ENCODE measurements around the gene CLK2.
"Not testable (repeated sequence)": the region's sequence is repeated elsewhere in the genome, so short reads cannot be mapped to it uniquely, and the experiment has no call there.

The CLK2 gene

DNA sequence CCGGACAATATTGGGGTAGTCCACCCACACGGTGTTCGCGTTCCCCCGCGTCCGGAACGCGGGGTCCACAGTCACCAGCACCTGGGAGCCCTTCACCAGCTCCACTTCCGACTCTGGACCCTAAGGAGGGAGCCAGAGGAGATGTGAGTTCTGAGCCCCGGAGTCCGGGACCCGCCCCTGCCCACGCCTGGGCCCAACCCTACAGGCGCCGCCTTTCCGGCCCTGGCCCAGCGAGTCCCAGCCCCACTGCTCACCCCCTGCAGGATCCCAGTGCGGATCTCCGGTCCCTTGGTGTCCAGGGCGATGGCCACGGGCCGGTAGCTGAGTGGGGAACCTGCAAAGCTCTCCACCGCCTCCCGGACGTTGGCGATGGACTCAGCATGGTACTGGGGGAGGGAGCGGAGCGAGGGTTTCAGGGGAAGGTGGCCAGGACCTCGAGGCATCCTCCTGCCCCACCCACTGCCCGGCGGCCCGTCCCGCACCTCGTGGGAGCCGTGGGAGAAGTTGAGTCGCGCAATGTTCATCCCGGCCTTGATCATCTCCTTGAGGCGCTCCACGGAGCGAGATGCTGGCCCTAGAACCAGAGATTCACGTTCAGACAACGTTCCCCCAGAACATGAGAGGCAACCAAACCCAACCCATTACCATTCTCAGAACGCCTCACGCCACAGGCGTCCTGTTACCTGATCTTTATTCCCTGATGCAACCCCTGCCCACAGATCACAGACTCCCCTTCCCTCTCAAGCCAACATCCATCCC, 22.1 kb upstream of the CLK2 start:
- TF ChIP-seq, protein P1, sequence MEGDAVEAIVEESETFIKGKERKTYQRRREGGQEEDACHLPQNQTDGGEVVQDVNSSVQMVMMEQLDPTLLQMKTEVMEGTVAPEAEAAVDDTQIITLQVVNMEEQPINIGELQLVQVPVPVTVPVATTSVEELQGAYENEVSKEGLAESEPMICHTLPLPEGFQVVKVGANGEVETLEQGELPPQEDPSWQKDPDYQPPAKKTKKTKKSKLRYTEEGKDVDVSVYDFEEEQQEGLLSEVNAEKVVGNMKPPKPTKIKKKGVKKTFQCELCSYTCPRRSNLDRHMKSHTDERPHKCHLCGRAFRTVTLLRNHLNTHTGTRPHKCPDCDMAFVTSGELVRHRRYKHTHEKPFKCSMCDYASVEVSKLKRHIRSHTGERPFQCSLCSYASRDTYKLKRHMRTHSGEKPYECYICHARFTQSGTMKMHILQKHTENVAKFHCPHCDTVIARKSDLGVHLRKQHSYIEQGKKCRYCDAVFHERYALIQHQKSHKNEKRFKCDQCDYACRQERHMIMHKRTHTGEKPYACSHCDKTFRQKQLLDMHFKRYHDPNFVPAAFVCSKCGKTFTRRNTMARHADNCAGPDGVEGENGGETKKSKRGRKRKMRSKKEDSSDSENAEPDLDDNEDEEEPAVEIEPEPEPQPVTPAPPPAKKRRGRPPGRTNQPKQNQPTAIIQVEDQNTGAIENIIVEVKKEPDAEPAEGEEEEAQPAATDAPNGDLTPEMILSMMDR (IDR thresholded peaks at IDR 0.05; ENCODE audit: insufficient read depth, low read length) = no peak
- no peak for TF ChIP-seq SPI1 (IDR thresholded peaks at IDR 0.05; ENCODE audit: borderline replicate concordance, low read depth)
- TF ChIP-seq POLR2AphosphoS5 (IDR thresholded peaks at IDR 0.05; ENCODE audit: low read depth) = no peak
- TF ChIP-seq, protein P2, sequence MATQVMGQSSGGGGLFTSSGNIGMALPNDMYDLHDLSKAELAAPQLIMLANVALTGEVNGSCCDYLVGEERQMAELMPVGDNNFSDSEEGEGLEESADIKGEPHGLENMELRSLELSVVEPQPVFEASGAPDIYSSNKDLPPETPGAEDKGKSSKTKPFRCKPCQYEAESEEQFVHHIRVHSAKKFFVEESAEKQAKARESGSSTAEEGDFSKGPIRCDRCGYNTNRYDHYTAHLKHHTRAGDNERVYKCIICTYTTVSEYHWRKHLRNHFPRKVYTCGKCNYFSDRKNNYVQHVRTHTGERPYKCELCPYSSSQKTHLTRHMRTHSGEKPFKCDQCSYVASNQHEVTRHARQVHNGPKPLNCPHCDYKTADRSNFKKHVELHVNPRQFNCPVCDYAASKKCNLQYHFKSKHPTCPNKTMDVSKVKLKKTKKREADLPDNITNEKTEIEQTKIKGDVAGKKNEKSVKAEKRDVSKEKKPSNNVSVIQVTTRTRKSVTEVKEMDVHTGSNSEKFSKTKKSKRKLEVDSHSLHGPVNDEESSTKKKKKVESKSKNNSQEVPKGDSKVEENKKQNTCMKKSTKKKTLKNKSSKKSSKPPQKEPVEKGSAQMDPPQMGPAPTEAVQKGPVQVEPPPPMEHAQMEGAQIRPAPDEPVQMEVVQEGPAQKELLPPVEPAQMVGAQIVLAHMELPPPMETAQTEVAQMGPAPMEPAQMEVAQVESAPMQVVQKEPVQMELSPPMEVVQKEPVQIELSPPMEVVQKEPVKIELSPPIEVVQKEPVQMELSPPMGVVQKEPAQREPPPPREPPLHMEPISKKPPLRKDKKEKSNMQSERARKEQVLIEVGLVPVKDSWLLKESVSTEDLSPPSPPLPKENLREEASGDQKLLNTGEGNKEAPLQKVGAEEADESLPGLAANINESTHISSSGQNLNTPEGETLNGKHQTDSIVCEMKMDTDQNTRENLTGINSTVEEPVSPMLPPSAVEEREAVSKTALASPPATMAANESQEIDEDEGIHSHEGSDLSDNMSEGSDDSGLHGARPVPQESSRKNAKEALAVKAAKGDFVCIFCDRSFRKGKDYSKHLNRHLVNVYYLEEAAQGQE (IDR thresholded peaks at IDR 0.05; ENCODE audit: insufficient replicate concordance, low read depth) = no peak
- no peak for TF ChIP-seq GABPA (IDR thresholded peaks at IDR 0.05; ENCODE audit: low read depth)
- Histone ChIP-seq H3K27ac (replicated peaks) (no peak overlapping the region), H3K4me3 (replicated peaks; ENCODE audit: insufficient read depth, low read length) (no peak overlapping the region), H3K27me3 (ENCODE audit: insufficient read depth, poor library complexity, severe bottlenecking) (peaks cover 12% of the 10 kb centered on the region)
- DNase-seq (ENCODE audit: low read depth in 1 of 2, low spot score in 1 of 2) = no peak

DNA sequence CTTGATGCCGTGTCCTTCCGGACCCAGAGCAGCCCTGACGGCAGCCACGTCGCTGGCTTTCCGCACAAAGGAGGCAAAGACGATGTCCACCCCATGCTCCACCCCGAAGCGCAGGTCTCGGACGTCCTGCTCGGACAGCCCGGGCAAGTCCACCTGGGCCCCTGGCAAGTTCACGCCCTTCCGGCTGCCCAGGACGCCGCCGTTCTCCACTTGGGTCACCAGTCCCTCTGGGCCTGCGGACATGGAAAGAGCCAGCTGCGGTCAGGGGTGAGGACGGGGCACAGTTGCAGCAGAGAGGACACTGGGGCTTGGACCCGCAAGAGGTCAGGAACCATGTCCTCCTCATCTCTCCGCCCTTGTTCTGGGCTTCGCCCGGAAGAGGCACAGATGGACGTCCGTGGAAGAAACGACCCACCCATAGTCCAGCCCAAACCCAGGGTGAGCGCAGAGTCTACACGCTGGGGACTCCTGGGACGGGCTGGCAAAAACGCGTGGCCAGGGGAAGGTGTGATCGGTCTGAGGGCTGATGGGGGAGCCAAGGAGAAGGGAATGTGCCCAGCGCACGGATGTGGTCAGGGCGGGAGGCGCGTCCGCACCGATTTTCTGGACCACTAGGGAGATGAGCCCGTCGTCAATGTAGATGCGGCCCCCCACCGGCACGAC, 21.3 kb upstream of the CLK2 start:
- no peak overlapping the region for H3K27ac ChIP-seq (replicated peaks)
- no peak overlapping the region for H3K4me3 ChIP-seq (replicated peaks; ENCODE audit: insufficient read depth, low read length)
- no peak for TF ChIP-seq SPI1 (IDR thresholded peaks at IDR 0.05; ENCODE audit: borderline replicate concordance, low read depth)
- TF ChIP-seq, protein P2 (IDR thresholded peaks at IDR 0.05; ENCODE audit: insufficient replicate concordance, low read depth) = no peak
- TF ChIP-seq, protein P1 (IDR thresholded peaks at IDR 0.05; ENCODE audit: insufficient read depth, low read length) = no peak
- no peak for TF ChIP-seq POLR2AphosphoS5 (IDR thresholded peaks at IDR 0.05; ENCODE audit: low read depth)
- no peak for TF ChIP-seq GABPA (IDR thresholded peaks at IDR 0.05; ENCODE audit: low read depth)
- H3K27me3 ChIP-seq (ENCODE audit: insufficient read depth, poor library complexity, severe bottlenecking) = peaks cover 12% of the 10 kb centered on the region
- DNase-seq (ENCODE audit: low read depth in 1 of 2, low spot score in 1 of 2) = no peak

DNA sequence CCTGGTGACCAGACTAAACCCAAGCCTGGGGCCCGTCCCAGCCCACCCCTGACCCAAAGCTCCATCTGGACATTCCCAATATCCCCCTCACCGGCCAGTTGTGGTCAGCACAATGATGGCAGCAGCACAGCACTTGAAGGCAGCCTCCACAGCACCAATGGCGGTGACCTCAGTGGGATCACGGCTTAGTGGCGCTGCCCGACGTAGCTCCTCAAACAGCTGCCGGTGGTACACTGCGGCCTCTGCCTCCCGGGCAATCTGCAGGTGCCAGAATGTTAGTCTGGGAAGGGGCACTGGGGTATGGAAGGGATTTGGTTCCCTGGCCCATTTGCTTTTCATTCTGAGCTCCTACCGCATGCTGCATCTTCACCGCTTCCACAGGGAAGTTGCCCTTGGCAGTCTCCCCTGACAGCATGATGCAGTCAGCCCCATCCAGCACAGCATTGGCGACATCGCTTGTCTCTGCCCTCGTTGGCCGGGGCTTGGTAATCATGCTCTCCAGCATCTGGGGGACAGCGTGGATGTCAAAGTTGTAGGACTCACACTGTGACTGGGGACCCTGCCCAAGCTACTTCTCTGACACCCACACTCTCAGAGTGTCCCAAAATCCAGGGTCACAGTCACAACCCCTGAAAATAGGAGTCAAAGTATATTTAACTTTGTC, 19.9 kb upstream of the CLK2 start:
- TF ChIP-seq POLR2AphosphoS5 (IDR thresholded peaks at IDR 0.05; ENCODE audit: low read depth) (no peak), GABPA (IDR thresholded peaks at IDR 0.05; ENCODE audit: low read depth) (no peak), SPI1 (IDR thresholded peaks at IDR 0.05; ENCODE audit: borderline replicate concordance, low read depth) (no peak)
- TF ChIP-seq, protein P1 (IDR thresholded peaks at IDR 0.05; ENCODE audit: insufficient read depth, low read length) = no peak
- TF ChIP-seq, protein P2 (IDR thresholded peaks at IDR 0.05; ENCODE audit: insufficient replicate concordance, low read depth) = no peak
- Histone ChIP-seq H3K4me3 (replicated peaks; ENCODE audit: insufficient read depth, low read length) (no peak overlapping the region), H3K27me3 (ENCODE audit: insufficient read depth, poor library complexity, severe bottlenecking) (peaks cover 12% of the 10 kb centered on the region), H3K27ac (replicated peaks) (no peak overlapping the region)
- DNase-seq (ENCODE audit: low read depth in 1 of 2, low spot score in 1 of 2) = no peak

DNA sequence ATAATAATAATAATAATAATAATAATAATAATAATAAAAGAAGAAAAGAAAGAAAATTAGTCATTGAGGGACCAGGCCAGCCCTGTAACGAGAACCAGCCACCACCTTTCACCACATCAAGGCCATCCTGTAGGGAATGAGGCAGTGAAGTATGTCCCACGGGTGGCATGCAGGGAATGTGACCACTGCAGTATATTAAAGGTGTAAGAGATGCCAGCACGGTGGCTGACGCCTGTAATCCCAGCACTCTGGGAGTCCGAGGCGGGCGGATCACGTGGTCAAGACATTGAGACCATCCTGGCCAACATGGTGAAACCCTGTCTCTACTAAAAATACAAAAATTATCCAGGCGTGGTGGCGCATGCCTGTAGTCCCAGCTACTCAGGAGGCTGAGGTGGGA, 17.7 kb upstream of the CLK2 start:
- not testable (repeated sequence) for H3K27ac ChIP-seq (replicated peaks); DNase-seq (ENCODE audit: low read depth in 1 of 2, low spot score in 1 of 2)
- peaks cover 12% of the 10 kb centered on the region for H3K27me3 ChIP-seq (ENCODE audit: insufficient read depth, poor library complexity, severe bottlenecking)

More for the DNA sequence above, 17.7 kb upstream of the CLK2 start:
- H3K4me3 ChIP-seq (replicated peaks; ENCODE audit: insufficient read depth, low read length) = not testable (repeated sequence)

Measured in HL-60 (cell line).